ENCODE measurements around the gene ODC1. TPM values are rescaled to one million over a fixed set of nuclear protein-coding genes. Genes with fewer than 3 reads are reported as not detected.

ODC1 gene
- total RNA-seq, 1 experiment from 2014 or later, result 46.6 TPM

DNA sequence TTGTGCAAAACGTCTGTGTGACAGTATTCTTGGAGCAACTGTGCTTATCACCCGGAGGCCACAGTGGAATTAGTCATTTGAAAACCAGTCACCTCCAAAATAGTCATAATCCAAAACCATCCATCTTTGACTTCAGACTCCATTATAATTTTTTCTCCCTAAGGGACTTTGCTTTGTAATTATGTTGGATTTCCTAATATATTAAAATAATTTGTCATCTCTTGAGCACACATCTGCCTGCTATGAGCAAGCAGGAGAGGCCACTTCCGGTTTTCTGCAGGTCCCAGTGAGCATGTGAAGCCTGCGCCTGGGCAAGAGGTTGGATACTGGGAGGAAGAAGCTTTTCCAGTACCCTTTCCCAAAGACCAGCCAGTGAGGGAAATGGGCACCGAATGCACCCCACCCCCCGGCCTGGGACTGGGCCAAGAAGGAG lies 57.7 kb downstream of the ODC1 start:
- no peak for DNase-seq (ENCODE audit: low spot score)
- Mint-ChIP-seq H3K36me3 (no peaks in the 10 kb centered on the region), H3K4me3 (no peak overlapping the region), H3K4me1 (peaks cover 28% of the 10 kb centered on the region), H3K9me3 (no peaks in the 10 kb centered on the region), H3K27me3 (ENCODE audit: low read depth) (no peaks in the 10 kb centered on the region), H3K27ac (no peak overlapping the region)
- ATAC-seq, result no peak
- TF ChIP-seq HMGA2 (CRISPR knock-in tag; IDR thresholded peaks at IDR 0.05), result no peak
- TF ChIP-seq, protein P1, sequence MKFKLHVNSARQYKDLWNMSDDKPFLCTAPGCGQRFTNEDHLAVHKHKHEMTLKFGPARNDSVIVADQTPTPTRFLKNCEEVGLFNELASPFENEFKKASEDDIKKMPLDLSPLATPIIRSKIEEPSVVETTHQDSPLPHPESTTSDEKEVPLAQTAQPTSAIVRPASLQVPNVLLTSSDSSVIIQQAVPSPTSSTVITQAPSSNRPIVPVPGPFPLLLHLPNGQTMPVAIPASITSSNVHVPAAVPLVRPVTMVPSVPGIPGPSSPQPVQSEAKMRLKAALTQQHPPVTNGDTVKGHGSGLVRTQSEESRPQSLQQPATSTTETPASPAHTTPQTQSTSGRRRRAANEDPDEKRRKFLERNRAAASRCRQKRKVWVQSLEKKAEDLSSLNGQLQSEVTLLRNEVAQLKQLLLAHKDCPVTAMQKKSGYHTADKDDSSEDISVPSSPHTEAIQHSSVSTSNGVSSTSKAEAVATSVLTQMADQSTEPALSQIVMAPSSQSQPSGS (CRISPR knock-in tag; IDR thresholded peaks at IDR 0.05; ENCODE audit: borderline replicate concordance, low read depth), result no peak
- TF ChIP-seq, protein P2, sequence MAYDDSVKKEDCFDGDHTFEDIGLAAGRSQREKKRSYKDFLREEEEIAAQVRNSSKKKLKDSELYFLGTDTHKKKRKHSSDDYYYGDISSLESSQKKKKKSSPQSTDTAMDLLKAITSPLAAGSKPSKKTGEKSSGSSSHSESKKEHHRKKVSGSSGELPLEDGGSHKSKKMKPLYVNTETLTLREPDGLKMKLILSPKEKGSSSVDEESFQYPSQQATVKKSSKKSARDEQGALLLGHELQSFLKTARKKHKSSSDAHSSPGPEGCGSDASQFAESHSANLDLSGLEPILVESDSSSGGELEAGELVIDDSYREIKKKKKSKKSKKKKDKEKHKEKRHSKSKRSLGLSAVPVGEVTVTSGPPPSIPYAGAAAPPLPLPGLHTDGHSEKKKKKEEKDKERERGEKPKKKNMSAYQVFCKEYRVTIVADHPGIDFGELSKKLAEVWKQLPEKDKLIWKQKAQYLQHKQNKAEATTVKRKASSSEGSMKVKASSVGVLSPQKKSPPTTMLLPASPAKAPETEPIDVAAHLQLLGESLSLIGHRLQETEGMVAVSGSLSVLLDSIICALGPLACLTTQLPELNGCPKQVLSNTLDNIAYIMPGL (CRISPR knock-in tag; IDR thresholded peaks at IDR 0.05), result no peak
- TF ChIP-seq, protein P3, sequence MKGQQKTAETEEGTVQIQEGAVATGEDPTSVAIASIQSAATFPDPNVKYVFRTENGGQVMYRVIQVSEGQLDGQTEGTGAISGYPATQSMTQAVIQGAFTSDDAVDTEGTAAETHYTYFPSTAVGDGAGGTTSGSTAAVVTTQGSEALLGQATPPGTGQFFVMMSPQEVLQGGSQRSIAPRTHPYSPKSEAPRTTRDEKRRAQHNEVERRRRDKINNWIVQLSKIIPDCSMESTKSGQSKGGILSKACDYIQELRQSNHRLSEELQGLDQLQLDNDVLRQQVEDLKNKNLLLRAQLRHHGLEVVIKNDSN (CRISPR knock-in tag; IDR thresholded peaks at IDR 0.05), result no peak
- TF ChIP-seq, protein P4, sequence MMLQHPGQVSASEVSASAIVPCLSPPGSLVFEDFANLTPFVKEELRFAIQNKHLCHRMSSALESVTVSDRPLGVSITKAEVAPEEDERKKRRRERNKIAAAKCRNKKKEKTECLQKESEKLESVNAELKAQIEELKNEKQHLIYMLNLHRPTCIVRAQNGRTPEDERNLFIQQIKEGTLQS (CRISPR knock-in tag; conservative IDR thresholded peaks at IDR 0.05), result no peak
- TF ChIP-seq NR2C2 (CRISPR knock-in tag; IDR thresholded peaks at IDR 0.05), result no peak
- no peak for TF ChIP-seq ZNF219 (CRISPR knock-in tag; IDR thresholded peaks at IDR 0.05; ENCODE audit: borderline replicate concordance)
- TF ChIP-seq, protein P5, sequence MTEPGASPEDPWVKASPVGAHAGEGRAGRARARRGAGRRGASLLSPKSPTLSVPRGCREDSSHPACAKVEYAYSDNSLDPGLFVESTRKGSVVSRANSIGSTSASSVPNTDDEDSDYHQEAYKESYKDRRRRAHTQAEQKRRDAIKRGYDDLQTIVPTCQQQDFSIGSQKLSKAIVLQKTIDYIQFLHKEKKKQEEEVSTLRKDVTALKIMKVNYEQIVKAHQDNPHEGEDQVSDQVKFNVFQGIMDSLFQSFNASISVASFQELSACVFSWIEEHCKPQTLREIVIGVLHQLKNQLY (CRISPR knock-in tag; IDR thresholded peaks at IDR 0.05), result no peak
- TF ChIP-seq, protein P6, sequence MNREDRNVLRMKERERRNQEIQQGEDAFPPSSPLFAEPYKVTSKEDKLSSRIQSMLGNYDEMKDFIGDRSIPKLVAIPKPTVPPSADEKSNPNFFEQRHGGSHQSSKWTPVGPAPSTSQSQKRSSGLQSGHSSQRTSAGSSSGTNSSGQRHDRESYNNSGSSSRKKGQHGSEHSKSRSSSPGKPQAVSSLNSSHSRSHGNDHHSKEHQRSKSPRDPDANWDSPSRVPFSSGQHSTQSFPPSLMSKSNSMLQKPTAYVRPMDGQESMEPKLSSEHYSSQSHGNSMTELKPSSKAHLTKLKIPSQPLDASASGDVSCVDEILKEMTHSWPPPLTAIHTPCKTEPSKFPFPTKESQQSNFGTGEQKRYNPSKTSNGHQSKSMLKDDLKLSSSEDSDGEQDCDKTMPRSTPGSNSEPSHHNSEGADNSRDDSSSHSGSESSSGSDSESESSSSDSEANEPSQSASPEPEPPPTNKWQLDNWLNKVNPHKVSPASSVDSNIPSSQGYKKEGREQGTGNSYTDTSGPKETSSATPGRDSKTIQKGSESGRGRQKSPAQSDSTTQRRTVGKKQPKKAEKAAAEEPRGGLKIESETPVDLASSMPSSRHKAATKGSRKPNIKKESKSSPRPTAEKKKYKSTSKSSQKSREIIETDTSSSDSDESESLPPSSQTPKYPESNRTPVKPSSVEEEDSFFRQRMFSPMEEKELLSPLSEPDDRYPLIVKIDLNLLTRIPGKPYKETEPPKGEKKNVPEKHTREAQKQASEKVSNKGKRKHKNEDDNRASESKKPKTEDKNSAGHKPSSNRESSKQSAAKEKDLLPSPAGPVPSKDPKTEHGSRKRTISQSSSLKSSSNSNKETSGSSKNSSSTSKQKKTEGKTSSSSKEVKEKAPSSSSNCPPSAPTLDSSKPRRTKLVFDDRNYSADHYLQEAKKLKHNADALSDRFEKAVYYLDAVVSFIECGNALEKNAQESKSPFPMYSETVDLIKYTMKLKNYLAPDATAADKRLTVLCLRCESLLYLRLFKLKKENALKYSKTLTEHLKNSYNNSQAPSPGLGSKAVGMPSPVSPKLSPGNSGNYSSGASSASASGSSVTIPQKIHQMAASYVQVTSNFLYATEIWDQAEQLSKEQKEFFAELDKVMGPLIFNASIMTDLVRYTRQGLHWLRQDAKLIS (CRISPR knock-in tag; IDR thresholded peaks at IDR 0.05; ENCODE audit: borderline replicate concordance), result no peak
- TF ChIP-seq GRHL2 (CRISPR knock-in tag; IDR thresholded peaks at IDR 0.05; ENCODE audit: insufficient replicate concordance, severe bottlenecking), result no peak
- TF ChIP-seq, protein P7, sequence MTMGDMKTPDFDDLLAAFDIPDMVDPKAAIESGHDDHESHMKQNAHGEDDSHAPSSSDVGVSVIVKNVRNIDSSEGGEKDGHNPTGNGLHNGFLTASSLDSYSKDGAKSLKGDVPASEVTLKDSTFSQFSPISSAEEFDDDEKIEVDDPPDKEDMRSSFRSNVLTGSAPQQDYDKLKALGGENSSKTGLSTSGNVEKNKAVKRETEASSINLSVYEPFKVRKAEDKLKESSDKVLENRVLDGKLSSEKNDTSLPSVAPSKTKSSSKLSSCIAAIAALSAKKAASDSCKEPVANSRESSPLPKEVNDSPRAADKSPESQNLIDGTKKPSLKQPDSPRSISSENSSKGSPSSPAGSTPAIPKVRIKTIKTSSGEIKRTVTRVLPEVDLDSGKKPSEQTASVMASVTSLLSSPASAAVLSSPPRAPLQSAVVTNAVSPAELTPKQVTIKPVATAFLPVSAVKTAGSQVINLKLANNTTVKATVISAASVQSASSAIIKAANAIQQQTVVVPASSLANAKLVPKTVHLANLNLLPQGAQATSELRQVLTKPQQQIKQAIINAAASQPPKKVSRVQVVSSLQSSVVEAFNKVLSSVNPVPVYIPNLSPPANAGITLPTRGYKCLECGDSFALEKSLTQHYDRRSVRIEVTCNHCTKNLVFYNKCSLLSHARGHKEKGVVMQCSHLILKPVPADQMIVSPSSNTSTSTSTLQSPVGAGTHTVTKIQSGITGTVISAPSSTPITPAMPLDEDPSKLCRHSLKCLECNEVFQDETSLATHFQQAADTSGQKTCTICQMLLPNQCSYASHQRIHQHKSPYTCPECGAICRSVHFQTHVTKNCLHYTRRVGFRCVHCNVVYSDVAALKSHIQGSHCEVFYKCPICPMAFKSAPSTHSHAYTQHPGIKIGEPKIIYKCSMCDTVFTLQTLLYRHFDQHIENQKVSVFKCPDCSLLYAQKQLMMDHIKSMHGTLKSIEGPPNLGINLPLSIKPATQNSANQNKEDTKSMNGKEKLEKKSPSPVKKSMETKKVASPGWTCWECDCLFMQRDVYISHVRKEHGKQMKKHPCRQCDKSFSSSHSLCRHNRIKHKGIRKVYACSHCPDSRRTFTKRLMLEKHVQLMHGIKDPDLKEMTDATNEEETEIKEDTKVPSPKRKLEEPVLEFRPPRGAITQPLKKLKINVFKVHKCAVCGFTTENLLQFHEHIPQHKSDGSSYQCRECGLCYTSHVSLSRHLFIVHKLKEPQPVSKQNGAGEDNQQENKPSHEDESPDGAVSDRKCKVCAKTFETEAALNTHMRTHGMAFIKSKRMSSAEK (CRISPR knock-in tag; IDR thresholded peaks at IDR 0.05; ENCODE audit: borderline replicate concordance), result no peak
- no peak for TF ChIP-seq ZBTB21 (CRISPR knock-in tag; IDR thresholded peaks at IDR 0.05; ENCODE audit: borderline replicate concordance)
- TF ChIP-seq ZNF671 (CRISPR knock-in tag; IDR thresholded peaks at IDR 0.05), result no peak
- TF ChIP-seq ESRRA (CRISPR knock-in tag; IDR thresholded peaks at IDR 0.05; ENCODE audit: borderline replicate concordance), result no peak
- no peak for TF ChIP-seq MXD4 (CRISPR knock-in tag; IDR thresholded peaks at IDR 0.05; ENCODE audit: borderline replicate concordance)
- TF ChIP-seq, protein P8, sequence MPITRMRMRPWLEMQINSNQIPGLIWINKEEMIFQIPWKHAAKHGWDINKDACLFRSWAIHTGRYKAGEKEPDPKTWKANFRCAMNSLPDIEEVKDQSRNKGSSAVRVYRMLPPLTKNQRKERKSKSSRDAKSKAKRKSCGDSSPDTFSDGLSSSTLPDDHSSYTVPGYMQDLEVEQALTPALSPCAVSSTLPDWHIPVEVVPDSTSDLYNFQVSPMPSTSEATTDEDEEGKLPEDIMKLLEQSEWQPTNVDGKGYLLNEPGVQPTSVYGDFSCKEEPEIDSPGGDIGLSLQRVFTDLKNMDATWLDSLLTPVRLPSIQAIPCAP (CRISPR knock-in tag; IDR thresholded peaks at IDR 0.05), result no peak
- TF ChIP-seq, protein P9, sequence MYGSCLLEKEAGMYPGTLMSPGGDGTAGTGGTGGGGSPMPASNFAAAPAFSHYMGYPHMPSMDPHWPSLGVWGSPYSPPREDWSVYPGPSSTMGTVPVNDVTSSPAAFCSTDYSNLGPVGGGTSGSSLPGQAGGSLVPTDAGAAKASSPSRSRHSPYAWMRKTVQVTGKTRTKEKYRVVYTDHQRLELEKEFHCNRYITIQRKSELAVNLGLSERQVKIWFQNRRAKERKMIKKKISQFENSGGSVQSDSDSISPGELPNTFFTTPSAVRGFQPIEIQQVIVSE (CRISPR knock-in tag; IDR thresholded peaks at IDR 0.05; ENCODE audit: borderline replicate concordance), result no peak
- no peak for TF ChIP-seq CREM (CRISPR knock-in tag; IDR thresholded peaks at IDR 0.05)
- TF ChIP-seq, protein P10, sequence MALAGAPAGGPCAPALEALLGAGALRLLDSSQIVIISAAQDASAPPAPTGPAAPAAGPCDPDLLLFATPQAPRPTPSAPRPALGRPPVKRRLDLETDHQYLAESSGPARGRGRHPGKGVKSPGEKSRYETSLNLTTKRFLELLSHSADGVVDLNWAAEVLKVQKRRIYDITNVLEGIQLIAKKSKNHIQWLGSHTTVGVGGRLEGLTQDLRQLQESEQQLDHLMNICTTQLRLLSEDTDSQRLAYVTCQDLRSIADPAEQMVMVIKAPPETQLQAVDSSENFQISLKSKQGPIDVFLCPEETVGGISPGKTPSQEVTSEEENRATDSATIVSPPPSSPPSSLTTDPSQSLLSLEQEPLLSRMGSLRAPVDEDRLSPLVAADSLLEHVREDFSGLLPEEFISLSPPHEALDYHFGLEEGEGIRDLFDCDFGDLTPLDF (CRISPR knock-in tag; IDR thresholded peaks at IDR 0.05), result no peak
- no peak for TF ChIP-seq ETV6 (CRISPR knock-in tag; IDR thresholded peaks at IDR 0.05)
- CTCF ChIA-PET, result interaction anchor here (1.7 to 1.9 kb wide), 2 partner anchors 18 to 248 kb away, joined by 4 to 9 read pairs; no protein-coding TSS in a partner anchor
- POLR2A ChIA-PET, result no interaction called here
